NT2/D1 (cell line): ENCODE data around the gene AK9.
A peak's percentile ranks its signal among the peaks of the same experiment; 100 is the strongest.
"Not testable (repeated sequence)": the region's sequence is repeated elsewhere in the genome, so short reads cannot be mapped to it uniquely, and the experiment has no call there.

Experiments
- DNase-seq: peaks from one replicate; pipeline ENCODE4 v3.0.0-alpha.2; 2011; ENCODE audit warnings: low read depth, low spot score
- H3K27me3 ChIP-seq: 2 replicates; pipeline ENCODE4 v1.6.0; 2011; ENCODE audit warnings: mild to moderate bottlenecking; ENCODE audit not compliant: insufficient read length, insufficient read depth
- H3K36me3 ChIP-seq: 2 replicates; pipeline ENCODE4 v1.6.1; 2011; ENCODE audit warnings: mild to moderate bottlenecking, low read length, mixed read lengths; ENCODE audit not compliant: insufficient read depth, insufficient read length
- H3K4me1 ChIP-seq: 2 replicates; pipeline ENCODE4 v1.5.1; 2011; ENCODE audit not compliant: insufficient read depth, insufficient read length
- H3K4me3 ChIP-seq: 2 replicates; pipeline ENCODE4 v1.5.1; 2011; ENCODE audit warnings: low read depth; ENCODE audit not compliant: insufficient read length
- H3K9ac ChIP-seq: 2 replicates; pipeline ENCODE4 v1.6.0; 2011; ENCODE audit warnings: low read depth; ENCODE audit not compliant: insufficient read length
- H3K9me3 ChIP-seq: 2 replicates; pipeline ENCODE4 v1.5.1; 2011; ENCODE audit warnings: mild to moderate bottlenecking, low read length; ENCODE audit not compliant: insufficient read depth
- SUZ12 ChIP-seq: IDR thresholded peaks from 2 replicates; pipeline ENCODE4 v1.6.1; 2011; ENCODE audit not compliant: insufficient read length, insufficient read depth; ENCODE audit errors: extremely low read depth
- YY1 ChIP-seq: IDR thresholded peaks from 2 replicates; pipeline ENCODE4 v1.6.1; 2011; ENCODE audit not compliant: insufficient read length, insufficient read depth
- ZNF274 ChIP-seq: IDR thresholded peaks from 2 replicates; pipeline ENCODE4 v1.6.1; 2011; ENCODE audit warnings: mild to moderate bottlenecking, low read depth, low read length

The AK9 gene

GRCh38 chr6:109526905-109527628 is 163.9 kb downstream of the AK9 start:
- no peaks in the 10 kb centered on the region for H3K36me3 ChIP-seq
- H3K4me3 ChIP-seq = no peak overlapping the region
- H3K9ac ChIP-seq = no peak overlapping the region
- TF ChIP-seq ZNF274 = no peak
- no peak for TF ChIP-seq SUZ12
- no peak for TF ChIP-seq YY1
- no peaks in the 10 kb centered on the region for H3K4me1 ChIP-seq
- no peaks in the 10 kb centered on the region for H3K27me3 ChIP-seq
- DNase-seq = peak; percentile 44
- 0 out of 2 replicates have a peak, but pooled peaks cover 12% of the 10 kb centered on the region for H3K9me3 ChIP-seq

GRCh38 chr6:109524129-109524528 is 166.9 kb downstream of the AK9 start:
- Histone ChIP-seq H3K9me3 (0 out of 2 replicates have a peak, but pooled peaks cover 12% of the 10 kb centered on the region), H3K36me3 (no peaks in the 10 kb centered on the region), H3K9ac (no peak overlapping the region), H3K4me3 (no peak overlapping the region), H3K4me1 (no peaks in the 10 kb centered on the region), H3K27me3 (no peaks in the 10 kb centered on the region)
- TF ChIP-seq SUZ12 = no peak
- no peak for TF ChIP-seq YY1
- no peak for TF ChIP-seq ZNF274
- DNase-seq = no peak

GRCh38 chr6:109523478-109523877 is 167.5 kb downstream of the AK9 start:
- no peak for TF ChIP-seq YY1
- DNase-seq = no peak
- Histone ChIP-seq H3K4me3 (no peak overlapping the region), H3K9me3 (0 out of 2 replicates have a peak, but pooled peaks cover 12% of the 10 kb centered on the region), H3K27me3 (no peaks in the 10 kb centered on the region), H3K4me1 (no peaks in the 10 kb centered on the region), H3K36me3 (no peaks in the 10 kb centered on the region), H3K9ac (no peak overlapping the region)

GRCh38 chr6:109521080-109521479 is 169.9 kb downstream of the AK9 start:
- no peak overlapping the region for H3K9ac ChIP-seq
- DNase-seq = no peak
- H3K27me3 ChIP-seq = no peaks in the 10 kb centered on the region
- no peak for TF ChIP-seq YY1
- no peak for TF ChIP-seq ZNF274
- TF ChIP-seq SUZ12 = no peak
- H3K4me3 ChIP-seq = no peak overlapping the region
- no peaks in the 10 kb centered on the region for H3K36me3 ChIP-seq
- H3K4me1 ChIP-seq = no peaks in the 10 kb centered on the region
- 0 out of 2 replicates have a peak, but pooled peaks cover 12% of the 10 kb centered on the region for H3K9me3 ChIP-seq

- 0 out of 2 replicates have a peak, but pooled peaks cover 12% of the 10 kb centered on the region for H3K9me3 ChIP-seq
- not testable (repeated sequence) for H3K4me1 ChIP-seq, H3K27me3 ChIP-seq, H3K9ac ChIP-seq, DNase-seq, H3K36me3 ChIP-seq, H3K4me3 ChIP-seq
These were observed 171.4 kb downstream of the AK9 start for GRCh38 chr6:109519647-109520046.

GRCh38 chr6:109516929-109517328 is 174.1 kb downstream of the AK9 start:
- Histone ChIP-seq H3K4me3 (no peak overlapping the region), H3K36me3 (no peaks in the 10 kb centered on the region), H3K9me3 (peaks cover 8% of the 10 kb centered on the region; the same call in 1 of the 2 replicates), H3K4me1 (no peaks in the 10 kb centered on the region), H3K9ac (no peak overlapping the region), H3K27me3 (no peaks in the 10 kb centered on the region)
- DNase-seq = no peak
- TF ChIP-seq SUZ12 = no peak
- no peak for TF ChIP-seq YY1
- no peak for TF ChIP-seq ZNF274

- Histone ChIP-seq H3K36me3 (no peaks in the 10 kb centered on the region), H3K4me1 (no peaks in the 10 kb centered on the region), H3K4me3 (no peak overlapping the region), H3K9ac (no peak overlapping the region), H3K27me3 (no peaks in the 10 kb centered on the region), H3K9me3 (peaks cover 15% of the 10 kb centered on the region; the same call in 1 of the 2 replicates)
- DNase-seq = no peak
- TF ChIP-seq ZNF274 (no peak), YY1 (no peak), SUZ12 (no peak)
These were observed 175.1 kb downstream of the AK9 start for GRCh38 chr6:109515781-109516409.
